Caco-2 (cell line): ENCODE measurements around the gene GPR65. TPM values are rescaled to one million over a fixed set of nuclear protein-coding genes. Genes with fewer than 3 reads are reported as not detected.

Experiments used
- BruUV-seq: library from RNA; stranded (reverse); fragments of 400-500 nt; replicated peaks from 2 replicates; lab custom pipeline; 2021; lab: Mats Ljungman, UMichigan
- CTCF ChIA-PET: fragments of 300-600 bp; sonication (Branson Sonifier 250); formaldehyde crosslinking; loops from one replicate; lab custom pipeline; 2022; ENCODE audit warnings: antibody characterized with exemption; lab: Charles Lee
- POLR2A ChIA-PET: fragments of 300-600 bp; sonication (Branson Sonifier 250); formaldehyde crosslinking; loops from one replicate; lab custom pipeline; 2022; ENCODE audit warnings: antibody characterized with exemption; lab: Charles Lee
- DNase-seq, 2 experiments: peaks; one replicate each; pipeline versions ENCODE4 v3.0.0 to v3.0.0-alpha.2; 2020 to 2022
- H3K27me3 ChIP-seq: replicated peaks from 2 replicates; pipeline ENCODE4 v1.6.0; 2011; ENCODE audit warnings: low read length; ENCODE audit not compliant: control insufficient read depth, insufficient read depth
- H3K36me3 ChIP-seq: 2 replicates; pipeline ENCODE4 v1.5.1; 2011; ENCODE audit warnings: low read length; ENCODE audit not compliant: control insufficient read depth, insufficient read depth
- H3K4me1 ChIP-seq: fragments of 250-450 bp; sonication (Bioruptor Pico); 2 replicates; pipeline ENCODE4 v1.5.1; 2020; ENCODE audit warnings: mild to moderate bottlenecking
- H3K4me3 ChIP-seq: 2 replicates; pipeline ENCODE4 v1.5.1; 2011; ENCODE audit warnings: low read depth, mild to moderate bottlenecking, control low read depth, low read length
- H3K9me3 ChIP-seq: fragments of 250-450 bp; sonication (Bioruptor Pico); 2 replicates; pipeline ENCODE4 v1.5.1; 2020; ENCODE audit warnings: mild to moderate bottlenecking, moderate library complexity
- H3K27ac Mint-ChIP-seq: one replicate; pipeline ENCODE4 v1.8.0; 2022; ENCODE audit warnings: mixed read lengths; ENCODE audit not compliant: unreplicated experiment
- H3K27me3 Mint-ChIP-seq: one replicate; pipeline ENCODE4 v1.8.0; 2022; ENCODE audit warnings: mixed read lengths; ENCODE audit not compliant: insufficient read depth, unreplicated experiment
- H3K36me3 Mint-ChIP-seq: one replicate; pipeline ENCODE4 v1.8.0; 2022; ENCODE audit warnings: mild to moderate bottlenecking, mixed read lengths; ENCODE audit not compliant: insufficient read depth, unreplicated experiment
- H3K4me1 Mint-ChIP-seq: one replicate; pipeline ENCODE4 v1.8.0; 2022; ENCODE audit warnings: low read depth, mixed read lengths; ENCODE audit not compliant: unreplicated experiment
- H3K4me3 Mint-ChIP-seq: one replicate; pipeline ENCODE4 v1.8.0; 2022; ENCODE audit warnings: mild to moderate bottlenecking, moderate library complexity, mixed read lengths; ENCODE audit not compliant: unreplicated experiment
- H3K9me3 Mint-ChIP-seq: one replicate; pipeline ENCODE4 v1.8.0; 2022; ENCODE audit warnings: mixed read lengths; ENCODE audit not compliant: unreplicated experiment
- CTCF ChIP-seq, 2 experiments: fragments of 200-600 bp in 1 of 2; IDR thresholded peaks; 1 replicate in 1 of 2; 2 replicates in 1 of 2; pipeline versions ENCODE4 v1.5.1 to v1.8.0; 2011 to 2022; ENCODE audit warnings: antibody characterized with exemption in 1 of 2, control low read depth in 1 of 2, inconsistent platforms in 1 of 2, low read depth in 1 of 2, low read length in 1 of 2, mild to moderate bottlenecking in 1 of 2, moderate library complexity in 1 of 2; ENCODE audit not compliant: insufficient read depth in 1 of 2, severe bottlenecking in 1 of 2, unreplicated experiment in 1 of 2
- intact Hi-C: fragments of 100-400 bp; cut with micrococcal nuclease; formaldehyde crosslinking; loops from one replicate; pipeline ENCODE4 v1.10.0; 2022; ENCODE audit not compliant: unreplicated experiment
- total RNA-seq: library from RNA; stranded (reverse); gene quantifications from 2 replicates; pipeline ENCODE4 v1.2.3, GENCODE V29; 2022

GPR65 gene
- total RNA-seq, 1 experiment from 2014 or later = not detected

GRCh38 chr14:88003425-88003824, 1.5 kb upstream of the GPR65 start:
- no TSS peak for BruUV-seq
- Mint-ChIP-seq H3K36me3 (no peaks in the 10 kb centered on the region), H3K9me3 (no peaks in the 10 kb centered on the region), H3K4me1 (no peaks in the 10 kb centered on the region), H3K4me3 (no peak overlapping the region), H3K27ac (no peak overlapping the region), H3K27me3 (peaks cover 11% of the 10 kb centered on the region)
- POLR2A ChIA-PET = no interaction called here
- no peak overlapping the region for H3K4me3 ChIP-seq
- H3K4me1 ChIP-seq = no peaks in the 10 kb centered on the region
- H3K9me3 ChIP-seq = no peaks in the 10 kb centered on the region
- no peak for DNase-seq
- CTCF ChIA-PET = no interaction called here
- intact Hi-C loops = no loop called here
- H3K27me3 ChIP-seq = no peaks in the 10 kb centered on the region
- no peaks in the 10 kb centered on the region for H3K36me3 ChIP-seq
- TF ChIP-seq CTCF (IDR thresholded peaks at IDR 0.05; ENCODE audit: insufficient read depth in 1 of 2, low read depth in 1 of 2, low read length in 1 of 2, severe bottlenecking in 1 of 2, unreplicated experiment in 1 of 2) = no peak

DNA sequence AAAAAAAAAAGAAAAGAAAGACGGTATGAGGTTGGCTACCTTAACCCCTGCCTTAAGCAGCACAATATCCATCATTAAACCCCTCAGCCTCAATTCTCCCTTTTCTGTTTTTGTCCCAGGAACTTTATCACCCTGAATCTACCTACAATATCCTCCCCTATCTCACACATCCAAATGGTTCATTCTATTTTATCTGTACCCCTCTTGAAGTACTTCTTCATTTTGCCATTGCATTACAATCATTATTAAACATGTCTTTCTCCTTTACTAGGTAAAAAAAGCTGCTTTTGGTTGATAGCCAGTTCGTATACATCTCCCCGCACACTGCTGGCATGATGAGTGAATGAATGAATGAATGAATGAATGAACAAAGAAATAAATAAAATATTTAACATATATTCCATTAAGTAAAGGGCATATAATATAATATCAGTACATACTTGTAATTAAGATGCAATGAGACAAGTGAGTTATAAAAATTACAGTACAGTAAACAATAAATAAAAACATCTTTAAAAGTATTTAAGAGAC, 364 bp upstream of the GPR65 start:
- no peaks in the 10 kb centered on the region for H3K36me3 Mint-ChIP-seq

GRCh38 chr14:88005978-88006851, 1.3 kb downstream of the GPR65 start:
- intact Hi-C loops = no loop called here
- DNase-seq = no peak
- TF ChIP-seq CTCF (IDR thresholded peaks at IDR 0.05; ENCODE audit: insufficient read depth in 1 of 2, low read depth in 1 of 2, low read length in 1 of 2, severe bottlenecking in 1 of 2, unreplicated experiment in 1 of 2) = no peak
- no TSS peak for BruUV-seq
- Histone ChIP-seq H3K36me3 (no peaks in the 10 kb centered on the region), H3K9me3 (no peaks in the 10 kb centered on the region), H3K4me3 (no peak overlapping the region), H3K4me1 (no peaks in the 10 kb centered on the region), H3K27me3 (no peaks in the 10 kb centered on the region)
- H3K4me1 Mint-ChIP-seq = peaks cover 5% of the 10 kb centered on the region
- no peak overlapping the region for H3K27ac Mint-ChIP-seq
- no peak overlapping the region for H3K4me3 Mint-ChIP-seq
- no peaks in the 10 kb centered on the region for H3K36me3 Mint-ChIP-seq
- CTCF ChIA-PET = no interaction called here
- H3K27me3 Mint-ChIP-seq = peaks cover 6% of the 10 kb centered on the region
- no peaks in the 10 kb centered on the region for H3K9me3 Mint-ChIP-seq
- POLR2A ChIA-PET = no interaction called here

More for the DNA sequence above, 364 bp upstream of the GPR65 start:
- CTCF ChIA-PET = no interaction called here
- H3K9me3 ChIP-seq = no peaks in the 10 kb centered on the region
- intact Hi-C loops = no loop called here
- H3K36me3 ChIP-seq = no peaks in the 10 kb centered on the region
- Mint-ChIP-seq H3K27me3 (peaks cover 6% of the 10 kb centered on the region), H3K9me3 (no peaks in the 10 kb centered on the region), H3K4me1 (no peaks in the 10 kb centered on the region), H3K4me3 (no peak overlapping the region), H3K27ac (no peak overlapping the region)
- POLR2A ChIA-PET = no interaction called here
- BruUV-seq = no TSS peak
- no peak for TF ChIP-seq CTCF (IDR thresholded peaks at IDR 0.05; ENCODE audit: insufficient read depth in 1 of 2, low read depth in 1 of 2, low read length in 1 of 2, severe bottlenecking in 1 of 2, unreplicated experiment in 1 of 2)
- no peak overlapping the region for H3K4me3 ChIP-seq
- no peak for DNase-seq
- no peaks in the 10 kb centered on the region for H3K4me1 ChIP-seq
- H3K27me3 ChIP-seq = no peaks in the 10 kb centered on the region
